ENCODE measurements around the gene MEIKIN. TPM values are rescaled to one million over a fixed set of nuclear protein-coding genes. Genes with fewer than 3 reads are reported as not detected.

The MEIKIN gene
- total and polyA plus RNA-seq, 2 of the 13 experiments (the other 11 are each of a cell fraction or from before 2014, with no cell fraction given) = not detected

DNA sequence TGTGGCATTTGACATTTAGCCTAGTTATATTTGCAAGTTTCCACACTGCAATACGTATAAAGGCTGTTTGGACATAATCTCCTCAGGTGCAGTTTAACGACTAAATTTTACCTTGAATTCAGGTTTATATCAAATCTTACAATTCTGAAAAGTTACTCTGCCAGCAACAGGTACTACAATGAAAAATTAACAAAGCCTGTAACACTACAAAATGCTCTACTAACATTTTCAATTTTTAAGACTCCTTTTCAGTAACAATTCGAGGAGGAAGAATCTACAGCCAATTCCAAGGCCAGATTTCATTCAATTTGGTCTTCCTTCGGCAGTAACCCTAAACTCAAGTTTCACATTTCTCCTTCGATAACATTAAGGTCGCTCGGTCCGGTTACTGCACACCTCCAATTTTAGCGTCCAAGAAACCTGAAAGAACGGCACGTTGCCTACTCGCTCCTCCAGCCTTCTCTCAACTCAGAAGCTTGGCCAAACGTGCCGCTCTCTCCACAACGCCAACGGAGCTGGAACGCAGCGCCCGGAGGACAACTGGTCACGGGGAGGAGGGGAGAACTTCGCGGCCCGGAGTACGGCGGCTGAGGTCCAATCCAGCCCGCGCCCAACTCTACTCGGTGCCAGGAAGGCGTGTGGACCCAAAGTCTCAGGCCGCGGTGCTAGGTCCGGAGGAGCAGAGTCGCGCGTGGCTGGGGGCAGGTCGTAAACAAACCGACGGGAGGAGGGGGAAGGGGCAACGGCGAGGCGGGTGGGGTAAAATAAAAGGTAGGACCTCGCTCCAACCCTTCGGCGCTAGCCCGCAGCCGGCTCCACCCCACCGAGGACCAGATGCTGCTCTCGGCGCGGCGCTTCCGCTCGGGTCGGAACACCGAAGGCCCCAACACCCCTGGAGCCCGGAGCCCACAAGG, 149.3 kb downstream of the MEIKIN start (continued):
- 0 out of 2 replicates have a peak, but pooled peaks have one; percentile 5 for TF ChIP-seq FOXC1 (CRISPR knock-in tag; IDR thresholded peaks at IDR 0.05; ENCODE audit: borderline replicate concordance)
- TF ChIP-seq ZFP90 (CRISPR knock-in tag; IDR thresholded peaks at IDR 0.05; ENCODE audit: borderline replicate concordance) = no peak
- no peak for TF ChIP-seq CREB1 (IDR thresholded peaks at IDR 0.05)
- no peak for TF ChIP-seq CREB1 (CRISPR knock-in tag; IDR thresholded peaks at IDR 0.05)
- TF ChIP-seq TERF1 (CRISPR knock-in tag; IDR thresholded peaks at IDR 0.05) = 0 out of 2 replicates have a peak, but pooled peaks have one; percentile 67
- TF ChIP-seq MIXL1 (CRISPR knock-in tag; IDR thresholded peaks at IDR 0.05) = no peak
- TF ChIP-seq ZMAT3 (CRISPR knock-in tag; conservative IDR thresholded peaks at IDR 0.05) = no peak; the same call in 1 of the 2 replicates
- TF ChIP-seq ZKSCAN8 (CRISPR knock-in tag; IDR thresholded peaks at IDR 0.05; ENCODE audit: borderline replicate concordance) = no peak
- no peak for TF ChIP-seq NR2C2 (CRISPR knock-in tag; IDR thresholded peaks at IDR 0.05; ENCODE audit: borderline replicate concordance)
- TF ChIP-seq KDM5A (IDR thresholded peaks at IDR 0.05; ENCODE audit: borderline replicate concordance, low read length) = peak; percentile 53; the same call in 1 of the 2 replicates
- no peak for TF ChIP-seq ZNF547 (CRISPR knock-in tag; IDR thresholded peaks at IDR 0.05)
- no peak for TF ChIP-seq ZNF761 (CRISPR knock-in tag; conservative IDR thresholded peaks at IDR 0.05)
- TF ChIP-seq, protein P1, sequence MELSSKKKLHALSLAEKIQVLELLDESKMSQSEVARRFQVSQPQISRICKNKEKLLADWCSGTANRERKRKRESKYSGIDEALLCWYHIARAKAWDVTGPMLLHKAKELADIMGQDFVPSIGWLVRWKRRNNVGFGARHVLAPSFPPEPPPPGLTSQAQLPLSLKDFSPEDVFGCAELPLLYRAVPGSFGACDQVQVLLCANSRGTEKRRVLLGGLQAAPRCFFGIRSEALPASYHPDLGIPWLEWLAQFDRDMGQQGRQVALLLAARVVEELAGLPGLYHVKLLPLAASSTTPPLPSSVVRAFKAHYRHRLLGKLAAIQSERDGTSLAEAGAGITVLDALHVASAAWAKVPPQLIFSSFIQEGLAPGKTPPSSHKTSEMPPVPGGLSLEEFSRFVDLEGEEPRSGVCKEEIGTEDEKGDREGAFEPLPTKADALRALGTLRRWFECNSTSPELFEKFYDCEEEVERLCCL (CRISPR knock-in tag; IDR thresholded peaks at IDR 0.05; ENCODE audit: borderline replicate concordance) = no peak
- TF ChIP-seq ZNF329 (CRISPR knock-in tag; IDR thresholded peaks at IDR 0.05; ENCODE audit: low read depth) = peak; percentile 30; the same call in 1 of the 2 replicates
- TF ChIP-seq FOXM1 (CRISPR knock-in tag; IDR thresholded peaks at IDR 0.05) = no peak
- TF ChIP-seq HMG20A (CRISPR knock-in tag; IDR thresholded peaks at IDR 0.05; ENCODE audit: borderline replicate concordance) = no peak
- TF ChIP-seq PAXIP1 (CRISPR knock-in tag; conservative IDR thresholded peaks at IDR 0.05) = no peak
- no peak for TF ChIP-seq FOSL1 (CRISPR knock-in tag; IDR thresholded peaks at IDR 0.05; ENCODE audit: borderline replicate concordance)
- no peak for TF ChIP-seq ZNF414 (CRISPR knock-in tag; IDR thresholded peaks at IDR 0.05)
- TF ChIP-seq MEIS1 (CRISPR knock-in tag; IDR thresholded peaks at IDR 0.05; ENCODE audit: borderline replicate concordance) = no peak
- TF ChIP-seq SOX13 (IDR thresholded peaks at IDR 0.05) = no peak; the same call in 1 of the 2 replicates
- TF ChIP-seq SOX13 (CRISPR knock-in tag; conservative IDR thresholded peaks at IDR 0.05 in 1 of 2, IDR thresholded peaks at IDR 0.05 in 1 of 2) = no peak
- 0 out of 4 replicates have a peak, but pooled peaks of 1 of the 2 experiments have one; percentile 3 for TF ChIP-seq POLR2A (IDR thresholded peaks at IDR 0.05; ENCODE audit: insufficient read depth in 1 of 2, low read depth in 2 of 2, low read length in 2 of 2)
- no peak for TF ChIP-seq PHF8 (CRISPR knock-in tag; IDR thresholded peaks at IDR 0.05)
